Measurements from ENCODE around the gene ZNF526.
"Not testable (repeated sequence)": the region's sequence is repeated elsewhere in the genome, so short reads cannot be mapped to it uniquely, and the experiment has no call there.

The ZNF526 gene

DNA sequence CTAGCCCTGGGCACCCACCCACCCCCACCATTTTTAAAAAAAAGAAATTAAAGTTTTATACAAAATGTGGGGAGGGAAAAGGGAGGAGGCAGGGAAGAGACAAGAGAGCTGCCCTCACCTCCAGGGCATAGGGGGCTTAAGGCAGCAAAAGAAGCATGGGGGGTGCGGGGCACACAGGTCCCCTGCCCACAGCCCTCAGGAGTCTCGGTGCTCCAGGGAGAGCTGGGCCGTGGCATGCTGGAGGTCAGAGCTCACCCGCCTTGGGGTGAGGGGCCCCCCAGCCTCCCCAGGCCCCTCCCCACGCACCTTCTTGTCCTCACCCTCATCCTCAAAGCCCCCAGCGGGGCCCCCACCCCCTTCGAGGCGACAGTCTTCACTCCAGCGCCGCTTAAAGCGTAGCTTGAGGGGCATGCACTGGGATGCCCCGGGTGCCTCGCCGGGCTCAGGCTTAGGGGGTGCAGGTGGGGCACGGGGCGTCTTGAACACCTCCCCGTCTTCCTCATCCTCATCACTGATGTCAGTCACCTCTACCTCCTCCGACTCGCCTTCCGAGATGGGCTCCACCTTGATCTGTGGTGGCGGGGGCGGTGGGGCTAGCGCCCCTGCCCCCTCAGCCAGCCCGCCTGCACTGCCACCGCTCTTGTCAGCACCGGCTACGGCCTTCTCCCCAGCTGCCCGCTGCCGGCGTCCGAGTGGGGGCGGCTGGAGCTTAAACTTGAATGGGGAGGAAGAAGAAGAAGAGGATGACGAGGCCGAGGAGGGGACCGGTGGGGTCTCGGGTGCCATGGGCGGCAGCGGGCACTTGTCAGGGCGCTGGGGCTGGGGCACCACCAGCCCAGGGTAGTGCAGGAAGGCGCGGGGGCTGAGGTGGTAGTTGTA is 28.4 kb downstream of the ZNF526 start:
- no peak for DNase-seq

DNA sequence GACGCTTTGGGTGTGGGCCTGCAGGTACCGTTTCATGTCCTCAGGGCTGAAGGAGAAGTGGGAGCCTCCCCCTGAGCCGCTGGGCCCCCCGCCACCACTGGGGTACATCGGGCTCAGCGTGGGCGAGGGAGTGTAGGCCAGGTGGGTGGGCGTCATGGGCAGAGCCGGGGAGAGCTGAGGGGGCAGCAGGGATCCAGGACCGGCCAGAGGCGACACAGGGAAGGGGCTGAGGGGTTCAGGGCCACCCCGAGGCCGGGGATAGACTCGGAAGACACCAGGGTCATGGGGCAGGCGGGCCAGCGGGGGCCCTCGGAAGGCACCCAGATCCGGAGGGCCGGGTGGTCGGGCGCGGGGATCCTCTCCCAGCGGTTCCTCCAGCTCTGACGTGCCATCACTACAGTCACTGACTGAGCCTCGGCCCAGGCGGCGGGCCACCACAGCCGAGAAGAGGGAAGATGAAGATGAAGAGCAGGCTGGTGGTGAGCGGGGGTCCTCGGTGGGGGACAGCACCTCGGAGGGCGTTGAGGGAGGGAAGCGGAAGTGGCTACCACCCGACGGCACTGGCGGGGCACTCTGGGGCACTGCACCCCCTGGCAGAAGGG is 29.1 kb downstream of the ZNF526 start:
- DNase-seq: peak; percentile 40

DNA sequence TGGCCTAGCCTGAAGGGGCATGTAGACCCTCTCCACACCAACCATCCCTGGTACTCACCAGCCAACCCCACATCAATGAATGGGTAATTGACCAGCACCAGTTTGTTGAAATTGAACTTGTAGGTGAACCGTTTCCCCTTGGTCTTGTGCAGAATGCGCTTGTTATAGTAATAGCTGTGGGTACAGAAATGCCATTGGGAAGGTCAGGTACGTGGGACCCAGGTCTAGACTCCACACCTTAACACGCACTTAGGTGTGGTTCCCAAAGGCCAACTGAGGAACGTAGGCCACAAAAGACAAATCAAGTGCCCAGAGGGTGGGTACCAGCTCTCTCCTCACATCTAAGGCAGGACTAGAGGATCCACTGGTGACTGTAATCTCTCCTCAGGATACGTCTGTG is 29.7 kb downstream of the ZNF526 start:
- no peak for DNase-seq

DNA sequence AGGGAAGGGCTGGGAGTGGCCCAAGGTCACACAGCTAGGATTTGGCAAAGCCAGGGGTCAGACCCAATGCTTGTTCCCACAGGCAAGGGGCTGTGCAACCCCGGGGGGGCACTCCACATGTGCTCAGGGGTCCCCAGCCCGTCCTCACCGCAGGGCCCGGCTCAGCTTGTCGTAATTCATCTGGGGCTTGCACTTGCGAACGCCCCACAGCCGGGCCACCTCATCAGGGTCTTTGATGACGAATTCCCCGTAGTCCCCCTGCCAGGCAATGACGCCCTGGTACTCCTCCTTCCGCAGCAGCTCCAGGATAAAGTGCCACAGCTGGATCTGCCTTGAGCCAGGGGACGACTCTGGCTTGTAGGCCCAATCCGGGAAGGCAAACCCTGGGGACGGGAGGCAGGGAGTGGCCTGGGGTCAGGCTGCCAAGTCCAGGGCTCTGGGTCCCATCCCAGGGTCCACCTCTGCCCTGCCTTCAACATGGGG is 30.1 kb downstream of the ZNF526 start:
- DNase-seq: peak; percentile 18

DNA sequence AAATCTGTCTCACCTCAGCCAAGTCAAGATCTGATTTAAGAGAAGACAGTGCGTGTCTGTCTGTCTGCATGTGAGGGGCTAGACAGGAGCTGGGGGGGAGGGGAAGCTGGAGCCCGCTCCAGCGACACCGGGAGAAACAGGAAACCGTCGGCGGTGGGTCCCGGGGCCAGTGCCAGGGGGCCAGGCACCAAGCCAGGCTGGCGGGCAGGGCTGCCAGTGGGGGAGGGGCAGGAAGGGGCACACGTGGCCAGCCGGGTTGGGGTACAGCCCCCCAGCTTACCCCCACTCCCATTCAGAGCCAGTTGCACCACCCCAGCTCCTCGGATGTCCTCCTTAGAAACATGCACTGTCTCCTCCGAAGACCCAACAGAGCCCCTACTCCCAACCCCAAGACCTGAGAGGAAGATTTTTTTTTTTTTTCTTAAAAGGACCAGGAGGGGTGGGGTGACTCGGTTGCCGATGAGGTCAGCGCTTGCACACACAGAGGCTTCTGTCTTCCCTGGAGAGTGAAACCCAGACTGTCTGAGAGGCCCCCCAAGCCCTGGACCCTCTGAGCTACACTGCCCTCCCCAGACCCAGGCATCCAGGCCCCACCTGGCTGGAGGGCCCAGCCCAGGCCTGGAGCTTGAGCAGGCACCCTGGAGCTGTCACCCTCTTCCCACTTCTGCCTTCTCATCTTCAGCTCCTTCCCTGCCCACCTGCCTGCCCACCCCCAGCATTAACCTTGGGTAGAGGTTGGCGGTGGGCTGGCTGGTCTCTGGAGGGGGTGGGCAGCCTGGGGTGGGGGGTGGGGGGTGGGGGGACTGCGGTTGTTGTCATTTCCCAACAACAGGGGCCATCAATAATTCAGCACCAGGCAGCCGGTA is 30.8 kb downstream of the ZNF526 start:
- DNase-seq: peak; percentile 29

DNA sequence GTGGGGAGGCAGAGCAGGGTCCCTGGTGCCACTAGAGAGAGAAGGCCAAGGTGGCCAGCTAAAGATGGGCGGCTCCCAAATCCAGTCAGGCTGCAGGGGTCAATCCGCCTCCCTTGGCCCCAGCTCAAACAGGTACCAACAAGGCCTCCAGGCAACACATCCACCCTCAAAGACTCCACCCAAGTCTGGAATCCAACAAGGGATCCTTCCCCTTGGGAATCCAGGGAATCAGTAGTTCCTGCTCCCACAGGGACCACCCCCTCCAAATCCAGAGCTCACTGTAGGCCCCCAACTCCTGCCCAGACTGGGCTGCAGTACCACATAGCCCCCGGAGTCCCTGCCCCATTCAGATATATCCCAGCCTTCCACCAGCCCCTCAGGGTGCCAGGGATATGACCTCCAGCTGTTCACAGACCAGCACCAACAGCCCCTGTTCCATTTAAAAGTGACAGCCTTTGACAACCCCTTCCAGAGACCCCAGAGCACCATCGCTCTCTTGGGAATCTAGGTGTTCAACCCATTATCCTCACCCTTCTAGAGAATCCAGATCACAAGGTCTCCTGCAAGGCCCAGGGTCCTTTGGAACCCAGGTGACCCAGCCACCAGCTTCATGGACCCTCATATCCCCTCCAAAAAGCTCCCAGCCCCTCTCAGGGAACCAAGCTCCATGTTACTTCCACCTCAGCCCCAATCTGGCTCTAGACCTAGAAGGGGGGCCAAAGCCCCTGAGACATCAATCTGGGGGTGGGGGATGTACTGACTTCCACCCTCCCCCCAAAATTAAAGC is 31.7 kb downstream of the ZNF526 start:
- no peak for DNase-seq

DNA sequence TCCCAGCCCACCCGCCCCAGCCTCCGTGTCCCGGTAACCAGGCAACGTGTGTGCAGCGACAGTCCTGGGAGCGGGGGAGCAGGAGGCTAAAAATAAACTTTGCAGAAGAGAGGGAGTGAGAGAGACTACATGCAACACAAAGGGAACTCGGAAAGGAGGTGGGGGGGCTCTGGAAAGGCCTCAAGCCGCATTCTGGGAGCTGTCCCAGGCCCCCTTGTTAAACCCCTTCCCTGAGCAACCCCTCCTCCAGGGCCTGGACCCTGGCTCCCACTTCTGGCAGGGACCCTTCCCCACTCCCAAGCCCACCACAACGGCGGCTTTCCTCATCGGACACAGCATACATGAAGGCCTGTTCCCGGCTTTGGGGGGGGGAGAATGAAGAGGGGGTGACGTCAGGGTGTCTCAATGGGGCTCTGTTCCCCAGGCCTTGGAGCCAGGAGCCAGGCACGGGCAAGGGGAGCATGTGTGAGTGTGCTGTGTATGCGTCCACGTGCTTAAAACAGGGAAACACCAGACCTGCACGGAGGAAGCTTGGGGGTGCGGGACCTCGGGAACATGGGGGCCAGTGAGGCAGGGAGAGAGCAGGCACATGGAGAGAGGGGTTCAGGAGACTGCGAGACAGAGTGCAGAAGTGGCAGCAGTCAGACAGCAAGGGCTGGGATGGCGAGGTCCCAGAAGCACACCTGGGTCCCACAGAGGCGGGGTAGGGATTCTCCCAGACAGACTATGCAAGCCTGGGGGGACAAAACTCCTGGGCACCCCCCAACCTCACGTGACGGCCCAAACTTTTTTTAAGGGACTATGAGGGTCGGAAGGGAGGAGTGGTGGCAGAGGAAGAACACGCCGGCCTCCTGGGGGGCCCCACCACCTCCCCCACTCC is 32.5 kb downstream of the ZNF526 start:
- peak; percentile 33 for DNase-seq

DNA sequence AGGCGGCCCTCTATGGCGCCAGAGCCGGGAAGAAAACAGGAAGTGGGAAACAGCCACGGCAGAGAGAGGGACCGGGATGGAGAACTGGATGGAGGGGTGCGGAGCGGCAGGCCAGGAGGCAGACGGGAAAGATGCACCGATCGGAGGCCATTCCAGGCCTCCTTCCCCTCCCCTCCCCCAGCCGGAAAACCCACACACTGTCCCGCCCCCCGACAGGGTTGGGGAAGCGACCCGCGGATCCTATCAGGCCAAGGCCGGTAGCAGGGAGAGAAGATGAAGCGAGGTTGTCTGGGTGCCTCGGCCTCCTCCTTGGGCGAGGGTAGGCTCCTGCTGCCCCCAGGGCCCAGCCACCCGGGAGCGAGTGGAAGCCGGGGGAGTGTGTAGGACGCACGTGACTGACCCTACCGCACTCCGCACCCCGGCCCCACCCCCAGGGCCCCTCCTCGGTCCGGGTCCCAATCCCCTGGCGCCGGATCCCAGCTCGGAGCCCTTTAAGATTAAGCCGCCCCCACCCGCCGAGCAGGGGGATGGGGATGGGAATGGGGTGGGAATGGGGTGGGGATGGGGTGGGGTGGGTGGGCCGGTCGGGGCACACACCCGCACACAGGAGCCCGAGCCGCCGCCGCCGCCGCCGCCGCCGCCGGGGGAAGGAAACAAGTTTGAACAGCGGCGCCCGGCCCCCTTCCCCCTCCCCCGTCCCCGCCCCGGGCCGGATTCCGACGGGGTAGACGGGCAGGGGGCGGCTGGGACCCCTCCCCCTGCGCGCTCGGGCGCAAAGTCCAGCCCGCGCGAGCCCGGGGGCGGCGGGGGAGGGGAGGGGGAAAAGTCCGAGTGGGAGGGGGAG is 33.4 kb downstream of the ZNF526 start:
- peak; percentile 64 for DNase-seq

DNA sequence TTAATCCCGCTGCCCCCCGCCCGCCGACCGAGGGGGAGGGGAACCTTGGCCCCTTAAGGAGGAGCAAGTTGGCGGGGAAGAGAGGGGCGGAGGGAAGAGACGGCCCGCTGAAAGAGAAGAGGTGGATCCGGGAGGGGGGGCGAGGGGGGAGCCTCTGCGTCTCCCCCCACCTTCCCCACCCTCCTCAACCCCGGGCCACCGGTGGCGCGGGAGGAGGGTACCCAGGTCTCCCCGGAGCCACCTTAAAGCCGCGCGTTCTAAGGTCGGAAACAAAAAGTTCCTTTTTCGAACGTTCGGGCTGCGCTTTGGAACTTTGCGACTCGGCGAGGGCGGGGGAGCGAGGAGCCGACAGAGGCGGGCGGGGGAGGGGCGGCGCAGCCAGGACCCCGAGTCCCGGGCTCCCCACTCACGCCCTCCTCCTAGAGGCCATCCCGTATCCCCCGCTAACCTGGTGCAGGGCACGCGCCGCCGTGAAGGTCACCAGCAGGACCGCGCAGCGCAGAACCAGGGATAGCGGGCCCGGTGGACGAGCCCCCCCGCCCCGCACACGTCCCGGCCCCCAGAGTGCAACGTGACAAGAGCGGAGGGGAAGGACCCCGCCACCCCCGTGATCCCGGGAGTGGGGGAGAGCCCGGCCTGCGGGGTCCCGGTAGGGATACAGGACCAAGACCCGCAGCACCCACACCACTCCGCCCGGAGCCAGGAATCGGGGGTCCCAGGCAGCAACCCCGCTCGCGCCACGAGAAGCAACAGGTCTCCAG is 34.2 kb downstream of the ZNF526 start:
- DNase-seq: peak; percentile 79

DNA sequence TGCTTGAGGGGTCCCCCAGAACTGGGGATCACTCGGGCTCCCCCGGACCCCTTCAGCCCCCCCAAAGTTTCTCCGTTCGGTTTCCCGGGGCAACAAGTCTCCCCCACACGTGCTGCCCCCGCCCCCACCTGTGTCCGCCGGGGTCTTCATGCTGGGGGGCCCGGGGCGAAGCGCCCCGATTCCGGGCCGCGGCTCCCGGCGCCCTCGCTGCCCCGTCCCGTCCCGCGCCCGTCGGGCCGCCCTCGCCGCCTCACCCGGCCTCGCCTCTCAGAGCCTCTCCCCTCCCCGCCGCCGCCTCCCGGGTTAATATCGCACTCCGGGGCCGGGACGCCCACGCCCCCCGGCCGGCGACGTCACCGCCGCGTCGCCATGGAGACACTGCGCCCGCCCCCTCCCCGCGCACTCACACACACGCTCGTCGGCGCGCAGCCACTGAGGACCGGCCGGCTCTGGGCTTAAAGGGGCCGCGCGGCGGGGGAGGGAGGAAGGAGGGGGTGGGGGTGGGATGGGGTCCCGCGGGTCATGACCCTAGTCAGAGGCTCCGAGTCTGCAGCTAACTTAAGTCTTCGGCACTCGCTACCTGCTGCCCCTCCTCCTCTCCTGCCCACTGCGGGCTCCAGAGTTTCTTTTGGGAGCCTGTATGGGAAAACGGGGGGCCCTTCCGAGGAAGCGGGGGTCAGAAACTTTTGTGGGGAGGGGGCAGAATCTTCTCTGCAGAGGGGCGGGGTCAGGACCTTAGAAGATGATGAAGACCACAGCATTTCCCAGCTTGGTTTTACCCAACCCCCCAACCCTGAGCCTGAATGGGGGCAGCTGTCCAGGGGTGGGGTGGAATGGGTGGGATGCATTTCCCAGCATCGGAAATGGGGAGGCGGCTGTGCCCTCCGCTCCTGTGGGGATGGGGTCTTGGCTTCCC is 35.0 kb downstream of the ZNF526 start, which contains the start of gene ERF:
Gene ERF (minus strand): TSS at position 279 of the 916 bp plus-strand sequence. CDS start 129 bp downstream, at position 150.
- DNase-seq: peak; percentile 96

DNA sequence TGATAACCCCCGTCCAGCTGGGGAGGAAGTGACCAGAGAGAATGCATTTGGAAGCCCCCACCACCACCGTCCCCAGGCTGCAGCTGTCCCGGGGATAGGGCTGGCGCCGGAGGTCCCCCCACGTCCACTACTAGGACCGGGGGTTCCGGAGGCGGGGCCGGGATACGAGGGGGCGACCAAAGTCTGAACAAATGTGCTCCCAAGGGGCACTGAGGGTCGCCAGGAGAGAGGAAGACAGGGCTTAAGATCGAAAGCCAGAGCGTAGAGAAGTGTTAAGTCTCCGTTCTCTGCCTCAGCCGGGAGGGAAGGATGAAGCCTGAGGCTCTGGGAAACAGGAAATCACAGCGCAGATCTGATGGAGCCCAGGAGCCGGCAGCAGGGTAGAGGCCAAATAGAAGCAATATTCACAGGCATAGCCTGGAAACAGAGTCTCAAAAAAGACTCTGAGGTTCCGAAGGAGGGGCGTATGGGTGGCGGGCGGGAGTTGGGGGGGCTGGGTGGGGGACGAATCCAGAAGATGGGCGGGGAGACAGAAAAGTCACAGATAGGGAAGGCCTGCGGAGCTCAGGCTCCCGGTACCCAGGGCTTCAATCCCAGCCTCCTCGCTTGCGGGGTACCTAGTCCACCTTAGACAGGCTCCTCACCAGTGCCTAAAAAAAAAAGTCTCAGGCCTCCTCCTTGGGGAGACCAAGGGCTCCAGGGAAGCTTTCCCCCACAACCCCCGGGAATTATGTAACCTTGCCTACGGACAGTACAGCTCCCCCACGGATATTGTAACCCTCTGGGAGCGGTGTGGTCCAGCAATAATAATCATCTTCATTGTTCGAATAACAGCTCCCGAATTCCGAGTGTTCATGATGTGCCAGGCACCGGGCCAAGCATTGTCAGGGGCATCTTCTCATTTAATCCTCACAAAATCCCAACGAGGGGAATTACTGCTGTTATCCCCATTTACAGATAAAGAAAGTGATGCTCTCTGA is 35.9 kb downstream of the ZNF526 start:
- no peak for DNase-seq

DNA sequence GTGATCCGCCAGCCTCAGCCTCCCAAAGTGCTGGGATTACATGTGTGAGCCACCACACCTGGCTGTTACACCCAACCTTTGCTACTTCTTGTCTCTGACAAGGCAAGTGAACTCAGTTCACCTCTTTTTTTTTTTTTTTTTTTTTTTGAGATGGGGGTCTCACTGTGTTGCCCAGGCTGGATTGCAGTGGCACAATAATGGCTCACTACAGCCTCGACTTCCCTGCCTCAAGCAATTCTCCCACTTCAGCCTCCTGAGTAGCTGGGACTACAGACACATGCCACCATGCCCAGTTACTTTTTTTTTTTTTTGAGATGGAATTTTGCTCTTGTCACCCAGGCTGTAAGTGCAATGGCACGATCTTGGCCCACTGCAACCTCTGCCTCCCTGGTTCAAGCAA is 37.7 kb downstream of the ZNF526 start:
- not testable (repeated sequence) for DNase-seq

DNA sequence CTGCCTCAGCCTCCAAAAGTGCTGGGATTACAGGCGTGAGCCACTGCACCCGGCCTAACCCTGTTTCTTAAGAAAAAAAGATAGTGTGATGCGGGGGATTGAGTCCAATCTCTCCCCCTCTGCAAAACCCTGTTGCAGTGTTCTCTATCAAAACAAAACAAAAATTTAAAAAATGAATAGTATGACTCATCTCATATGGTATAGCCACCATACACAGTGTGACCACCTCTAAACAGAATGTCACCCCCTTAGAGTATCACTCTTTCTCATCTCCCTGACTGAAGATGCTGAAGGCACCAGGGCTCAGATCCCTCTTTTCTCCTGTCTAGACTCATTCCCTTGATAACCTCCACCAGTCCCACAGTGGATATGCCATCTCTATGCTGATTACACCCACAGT is 41.7 kb downstream of the ZNF526 start:
- DNase-seq: no peak

DNA sequence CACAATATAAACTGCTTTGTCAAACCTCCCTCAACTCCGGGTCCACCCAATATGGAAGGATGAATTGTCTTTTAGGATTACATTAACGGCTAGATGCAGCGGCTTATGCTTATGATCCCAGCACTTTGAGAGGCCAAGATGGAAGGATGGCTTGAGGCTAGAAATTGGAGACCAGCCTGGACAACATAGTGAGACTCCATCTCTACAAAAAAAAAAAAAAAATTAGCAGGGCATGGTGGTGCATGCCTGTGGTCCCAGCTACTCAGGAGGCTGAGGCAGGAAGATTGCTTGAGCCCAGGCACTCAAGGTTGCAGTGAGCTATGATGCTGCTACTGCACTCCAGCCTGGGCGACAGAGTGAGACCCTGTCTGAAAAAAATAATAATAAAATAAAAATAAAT is 46.0 kb downstream of the ZNF526 start:
- not testable (repeated sequence) for DNase-seq

DNA sequence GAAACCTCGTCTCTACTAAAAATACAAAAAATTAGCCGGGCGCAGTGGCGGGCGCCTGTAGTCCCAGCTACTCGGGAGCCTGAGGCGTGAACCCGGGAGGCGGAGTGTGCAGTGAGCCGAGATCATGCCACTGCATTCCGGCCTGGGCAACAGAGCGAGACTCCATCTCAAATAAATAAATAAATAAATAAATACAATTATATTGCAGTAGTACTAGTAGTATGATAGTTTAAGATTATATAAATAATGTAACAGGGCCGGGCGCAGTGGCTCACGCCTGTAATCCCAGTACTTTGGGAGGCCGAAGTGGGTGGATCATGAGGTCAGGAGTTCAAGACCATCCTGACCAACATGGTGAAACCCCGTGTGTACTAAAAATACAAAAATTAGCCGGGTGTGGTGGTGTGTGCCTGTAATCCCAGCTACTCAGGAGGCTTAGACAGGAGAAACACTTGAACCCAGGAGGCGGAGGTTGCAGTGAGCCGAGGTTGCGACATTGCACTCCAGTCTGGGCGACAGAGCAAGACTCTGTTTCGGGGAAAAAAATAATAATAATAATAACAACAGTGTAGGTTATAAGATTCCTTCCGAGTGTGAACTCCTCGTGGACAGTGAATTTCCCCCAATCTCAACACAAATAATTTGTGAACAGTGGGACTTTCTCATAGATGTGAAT is 47.0 kb downstream of the ZNF526 start:
- DNase-seq: not testable (repeated sequence)

DNA sequence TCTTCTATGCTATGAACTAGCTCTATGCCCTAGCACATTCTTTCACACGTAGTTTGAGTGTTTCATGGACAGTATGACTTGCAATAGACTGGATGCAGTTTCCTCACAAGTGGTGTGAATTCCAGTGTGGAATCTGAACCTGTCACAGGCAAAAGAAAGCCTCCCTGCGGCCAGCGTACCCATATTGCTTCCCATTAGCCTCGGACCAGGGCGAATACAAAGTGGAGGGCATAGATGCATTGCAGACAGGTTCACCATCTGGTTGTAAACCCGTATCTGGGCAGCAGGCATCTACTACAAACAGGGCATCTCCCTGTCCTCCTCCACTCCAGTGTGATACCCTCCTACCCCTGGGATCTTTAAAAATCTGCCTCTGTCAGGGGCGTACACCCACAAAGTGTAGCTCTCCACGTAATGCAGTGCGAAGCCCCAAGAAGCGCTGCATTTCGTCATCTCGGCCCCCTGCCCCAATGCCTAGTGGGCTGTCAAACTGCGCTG is 47.6 kb downstream of the ZNF526 start:
- DNase-seq: no peak

Measured in CD4-positive, alpha-beta T cell treated with Interleukin-10 for 1 hour (primary cell).